Prostate gland (tissue), 2 donors: Measurements from ENCODE around the gene SORL1. TPM values are rescaled to one million over a fixed set of nuclear protein-coding genes. Genes with fewer than 3 reads are reported as not detected.

ENCODE experiments used
- DNase-seq: peaks from one replicate; pipeline ENCODE4 v3.0.0-alpha.2; 2019; ENCODE audit warnings: low spot score
- H3K27ac ChIP-seq, 2 donors: fragments of 200-600 bp; sonication (generic); 2 replicates each; pipeline ENCODE4 v1.5.1; 2017 to 2019
- H3K27me3 ChIP-seq: fragments of 200-600 bp; sonication (generic); replicated peaks from 2 replicates; pipeline ENCODE4 v1.5.1; 2019; ENCODE audit not compliant: insufficient read depth
- H3K36me3 ChIP-seq, 2 donors: fragments of 200-600 bp; sonication (generic); 1 replicate in 1 of 2; 2 replicates in 1 of 2; pipeline versions ENCODE4 v1.5.1 to v1.8.1; 2017 to 2019
- H3K4me1 ChIP-seq: fragments of 200-600 bp; sonication (generic); replicated peaks from 2 replicates; pipeline ENCODE4 v1.5.1; 2019
- H3K4me3 ChIP-seq, 2 donors: fragments of 200-600 bp; sonication (generic); 2 replicates each; pipeline ENCODE4 v1.5.1; 2017 to 2019
- H3K9me3 ChIP-seq: fragments of 200-600 bp; sonication (generic); 2 replicates; pipeline ENCODE4 v1.5.1; 2017
- CTCF ChIP-seq, 4 experiments: fragments of 200-600 bp in 2 of 4; fragments of 450-650 bp in 2 of 4; sonication (generic) in 2 of 4; IDR thresholded peaks; 1 replicate in 3 of 4; 2 replicates in 1 of 4; pipeline ENCODE4 v1.5.1; 2016 to 2019; ENCODE audit warnings: antibody characterized with exemption in 4 of 4, mild to moderate bottlenecking in 2 of 4, moderate library complexity in 2 of 4
- POLR2A ChIP-seq: fragments of 450-650 bp; IDR thresholded peaks from one replicate; pipeline ENCODE4 v1.6.1; 2016; ENCODE audit warnings: antibody characterized with exemption, mild to moderate bottlenecking
- POLR2AphosphoS5 ChIP-seq: sonication (generic); formaldehyde crosslinking; IDR thresholded peaks from one replicate; pipeline ENCODE4 v1.6.1; 2017; ENCODE audit warnings: antibody characterized with exemption
- WGBS: methylation state at CpG from one replicate; pipeline ENCODE4 v1.1.5; 2018; 5-methylcytosine and 5-hydroxymethylcytosine counted together
- intact Hi-C: fragments of 100-400 bp; cut with DNase I; formaldehyde crosslinking; loops from one replicate; pipeline ENCODE4 v1.14.2; 2022
- total RNA-seq, 2 donors: library from RNA; depleted of rRNA; stranded (reverse); fragments of >200 nt; gene quantifications; one replicate each; pipeline ENCODE4 v1.1.0, GENCODE V29; 2016

The SORL1 gene
- total RNA-seq, 2 donors from 2014 or later, result 77.4 to 97.6 TPM

- TF ChIP-seq POLR2AphosphoS5 (no peak), CTCF (IDR thresholded peaks at IDR 0.05) (no peak), POLR2A (no peak)
- Histone ChIP-seq H3K4me3 (no peak overlapping the region), H3K36me3 (no peaks in the 10 kb centered on the region), H3K4me1 (no peaks in the 10 kb centered on the region), H3K9me3 (no peaks in the 10 kb centered on the region), H3K27ac (no peak overlapping the region), H3K27me3 (no peaks in the 10 kb centered on the region)
- WGBS, result 88% methylated on average over 1 of the region's 1 CpG
- intact Hi-C loops, result no loop called here
- no peak for DNase-seq
These were observed 229.6 kb downstream of the SORL1 start for GRCh38 chr11:121681550-121682268.

Other genes starting within 250 kb of the SORL1 start
- gene SC5D, start 159.5 kb upstream of the SORL1 start, total RNA-seq, result 10 to 100 TPM; 61.6 to 86.6 TPM